G401 (cell line): Measurements from ENCODE around the gene CARF. TPM values are rescaled to one million over a fixed set of nuclear protein-coding genes. Genes with fewer than 3 reads are reported as not detected.

Experiments used
- DNase-seq: peaks from one replicate; pipeline ENCODE4 v3.0.0-alpha.2; 2015; ENCODE audit warnings: low spot score
- in situ Hi-C: cut with HindIII; loops from 2 replicates; pipeline ENCODE4 v1.10.0; 2016; ENCODE audit warnings: low sequenced_read_pairs, mixed read lengths
- total RNA-seq: library from RNA; depleted of rRNA; stranded (reverse); fragments of >200 nt; shearing (Covaris generic); gene quantifications from 2 replicates; pipeline ENCODE4 v1.2.3, GENCODE V29; 2014; rRNA removed

The CARF gene
- total RNA-seq, 1 experiment from 2014 or later: 18.7 TPM

GRCh38 chr2:203002054-203002821 is 90.2 kb downstream of the CARF start:
- no peak for DNase-seq
- in situ Hi-C loops: no loop called here

- in situ Hi-C loops: no loop called here
Observed at GRCh38 chr2:203003716-203004115, 91.6 kb downstream of the CARF start.

GRCh38 chr2:203014456-203015199 is 102.6 kb downstream of the CARF start, which contains the start of gene NBEAL1:
TSS of gene NBEAL1 (plus strand) at chr2:203014875. CDS start at chr2:203016385, 1,510 bp downstream.
- in situ Hi-C loops: no loop called here
- peak; percentile 98 for DNase-seq

More at GRCh38 chr2:203003716-203004115, 91.6 kb downstream of the CARF start:
- no peak for DNase-seq

DNA sequence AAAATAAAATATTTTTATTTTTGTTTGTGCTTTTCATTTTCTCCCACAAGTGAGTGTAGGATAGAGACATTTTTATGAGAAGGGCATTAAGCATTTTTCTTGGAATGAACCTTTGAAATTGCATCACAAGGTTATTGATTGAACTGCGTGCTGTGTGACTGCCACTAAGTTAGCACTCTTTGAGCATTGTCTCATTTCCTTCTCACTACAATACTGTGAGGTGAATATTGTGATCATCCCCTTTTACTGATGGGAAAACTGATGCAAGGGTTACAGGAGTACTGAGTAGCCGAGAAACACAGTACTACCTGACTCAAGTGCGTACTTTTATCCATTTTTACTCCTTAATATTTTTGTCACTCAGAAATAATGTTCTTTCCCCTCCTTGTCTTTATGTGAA is 104.6 kb downstream of the CARF start:
- in situ Hi-C loops: no loop called here
- DNase-seq: peak; percentile 34

DNA sequence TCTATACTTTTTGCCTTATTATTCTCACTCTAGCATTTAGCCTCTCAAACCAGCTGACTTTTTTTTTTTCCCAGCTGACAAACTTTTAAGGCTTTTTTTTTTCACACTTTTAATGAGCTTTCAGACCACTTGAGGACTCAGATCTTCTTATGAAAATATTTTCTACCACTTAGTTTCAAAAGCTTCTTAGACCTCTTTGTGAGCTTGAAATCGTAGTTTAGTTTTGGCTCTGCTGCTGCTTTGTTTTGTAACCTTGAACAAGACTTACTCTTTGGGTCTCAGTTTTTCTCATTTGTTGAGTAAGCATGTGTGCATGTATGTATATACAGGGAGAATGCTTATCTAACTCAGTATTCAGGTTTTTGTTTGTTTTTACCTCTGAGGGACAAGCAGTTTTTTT is 106.1 kb downstream of the CARF start:
- peak; percentile 52 for DNase-seq
- in situ Hi-C loops: no loop called here

DNA sequence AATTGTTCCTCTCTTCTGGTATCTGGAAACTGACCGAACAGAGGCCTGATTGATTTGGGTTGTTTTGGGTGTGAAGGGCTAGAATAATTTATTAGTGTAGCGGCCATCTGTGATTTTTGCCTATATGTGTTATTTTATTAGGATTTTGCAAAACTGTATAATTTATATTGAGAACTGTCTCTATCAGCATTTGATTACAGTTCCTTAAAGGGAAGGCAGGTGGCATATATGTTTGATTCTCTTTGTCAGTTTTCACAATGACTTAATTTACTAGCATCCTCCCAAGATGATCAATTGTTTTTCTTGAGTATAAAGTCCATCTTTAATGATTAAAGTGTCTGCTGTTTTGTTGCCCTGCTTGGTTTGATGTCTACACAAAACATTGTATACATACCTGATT is 107.1 kb downstream of the CARF start:
- peak; percentile 15 for DNase-seq
- in situ Hi-C loops: no loop called here

- no peak for DNase-seq
- in situ Hi-C loops: no loop called here
Observed at GRCh38 chr2:203021991-203022390, 109.9 kb downstream of the CARF start.

DNA sequence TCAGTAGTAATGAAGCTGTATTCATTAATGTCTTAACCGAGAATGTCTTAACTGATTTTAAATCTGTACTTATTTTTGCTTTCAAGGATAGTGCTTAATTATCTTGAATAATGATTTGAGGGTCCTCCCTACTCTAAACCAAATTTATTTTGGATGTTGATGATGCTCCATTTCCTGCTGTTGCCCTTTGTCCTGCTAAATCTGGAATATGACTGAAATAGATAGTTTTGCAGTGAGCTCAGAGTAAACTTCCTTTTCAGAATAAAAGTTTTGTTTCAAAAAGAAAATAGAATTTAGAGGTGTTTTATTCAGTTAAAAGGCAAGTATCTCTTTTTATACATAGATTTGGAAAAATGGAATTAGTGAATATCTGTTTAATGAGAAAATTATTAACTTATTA is 110.7 kb downstream of the CARF start:
- in situ Hi-C loops: no loop called here

DNA sequence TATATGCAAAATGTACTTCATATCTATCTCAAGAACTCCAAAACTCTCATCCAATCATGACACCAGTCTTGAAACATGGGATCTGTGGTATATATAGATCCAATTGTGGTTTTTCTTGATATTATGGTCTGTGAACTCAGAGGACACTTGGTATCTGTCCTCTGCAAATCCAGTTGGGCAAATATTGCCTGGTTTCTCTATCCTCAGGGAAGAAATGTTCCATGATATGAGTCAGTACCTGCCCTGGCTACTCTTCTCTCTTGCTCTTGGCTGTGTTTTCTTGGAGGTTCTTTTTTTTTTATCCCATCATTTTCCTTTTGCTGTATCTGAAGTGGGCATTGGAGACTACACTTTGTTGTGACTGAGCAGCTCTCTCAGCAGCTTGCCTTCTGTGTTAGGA is 113.5 kb downstream of the CARF start:
- in situ Hi-C loops: no loop called here

More for the DNA sequence above, 110.7 kb downstream of the CARF start:
- DNase-seq: no peak

DNA sequence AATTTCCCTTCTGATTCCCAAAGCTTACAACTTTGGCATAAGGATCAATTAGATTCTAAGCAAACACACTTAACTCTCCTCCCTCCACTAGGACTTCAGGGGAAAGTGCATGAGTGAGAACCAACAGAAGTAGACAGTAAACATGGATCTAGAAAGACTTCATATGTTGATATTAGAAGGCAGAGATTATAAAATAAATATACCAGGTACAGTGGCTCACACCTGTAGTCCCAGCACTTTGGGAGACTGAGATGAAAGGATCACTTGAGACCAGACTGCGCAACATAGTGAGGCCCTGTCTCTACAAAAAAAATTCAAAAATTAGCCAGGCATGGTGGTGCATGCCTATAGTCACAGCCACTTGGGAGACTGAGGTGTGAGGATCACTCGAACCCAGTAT is 118.5 kb downstream of the CARF start:
- DNase-seq: no peak
- in situ Hi-C loops: no loop called here

More for the DNA sequence above, 113.5 kb downstream of the CARF start:
- DNase-seq: no peak

DNA sequence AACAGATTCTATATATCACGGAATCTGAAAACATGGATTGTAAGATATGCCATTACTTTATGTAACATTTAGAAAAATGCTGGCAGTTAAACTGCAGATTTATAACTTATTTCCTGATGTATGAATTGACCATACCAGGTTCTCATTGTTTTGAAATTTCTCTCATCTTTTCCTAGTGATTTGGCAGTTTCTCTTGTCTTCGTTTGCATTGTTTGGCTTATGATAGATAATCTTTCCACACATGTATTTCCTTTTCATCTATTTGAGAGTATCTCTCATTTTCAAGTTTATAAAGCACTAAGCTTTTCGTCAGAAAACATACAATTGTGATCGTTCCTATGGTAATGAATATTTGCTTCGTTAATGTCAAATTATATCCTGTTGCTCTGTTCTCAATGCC is 118.9 kb downstream of the CARF start:
- DNase-seq: no peak
- in situ Hi-C loops: no loop called here

- in situ Hi-C loops: no loop called here
- no peak for DNase-seq
Observed at GRCh38 chr2:203033395-203033794, 121.3 kb downstream of the CARF start.

GRCh38 chr2:203035879-203036470 is 123.9 kb downstream of the CARF start:
- no peak for DNase-seq
- in situ Hi-C loops: no loop called here

Other genes starting within 250 kb of the CARF start
- gene ICA1L, start 40.5 kb upstream of the CARF start, total RNA-seq: 9.2 and 15.5 TPM in 2 replicates
- 43.6 and 112 TPM in 2 replicates for gene WDR12, start 602 bp upstream of the CARF start, total RNA-seq
- gene NBEAL1, start 102.6 kb downstream of the CARF start, total RNA-seq: 7.8 and 8.0 TPM in 2 replicates